Endothelial cell of umbilical vein (primary cell): ENCODE results near the gene NAGS. TPM values are rescaled to one million over a fixed set of nuclear protein-coding genes. Genes with fewer than 3 reads are reported as not detected.

Experiments
- BruUV-seq: library from RNA; stranded (reverse); fragments of 400-500 nt; replicated peaks from 2 replicates; lab custom pipeline; 2021; lab: Mats Ljungman, UMichigan
- CTCF ChIA-PET: fragments of 300-600, 350-600 bp; sonication (Branson Sonifier 250); formaldehyde crosslinking; loops from one replicate; lab custom pipeline; 2021; ENCODE audit warnings: antibody characterized with exemption, inconsistent platforms; lab: Charles Lee
- POLR2A ChIA-PET: fragments of 300-600, 350-600 bp; sonication (Branson Sonifier 250); formaldehyde crosslinking; loops from one replicate; lab custom pipeline; 2021; ENCODE audit warnings: antibody characterized with exemption, inconsistent platforms; lab: Charles Lee
- DNase-seq: peaks from one replicate; pipeline ENCODE4 v3.0.0-alpha.2; 2011; ENCODE audit warnings: low read depth, low spot score
- FAIRE-seq: peaks from 2 replicates; lab custom pipeline; 2011; peaks lifted over from hg19 to GRCh38; lab: Jason Lieb, UNC
- H2AFZ ChIP-seq: 2 replicates; pipeline ENCODE4 v1.6.0; 2012; ENCODE audit warnings: low read depth, low read length, control low read depth, inconsistent platforms
- H3K27ac ChIP-seq: 2 replicates; pipeline ENCODE4 v1.5.1; 2011; ENCODE audit warnings: low read depth, mild to moderate bottlenecking, control low read depth, low read length, moderate library complexity; ENCODE audit not compliant: insufficient read depth
- H3K27me3 ChIP-seq, 2 experiments: 2 replicates each; pipeline versions ENCODE4 v1.6.0 to v1.6.1; 2011; ENCODE audit warnings: low read length in 2 of 2, mixed read lengths in 1 of 2; ENCODE audit not compliant: control insufficient read depth in 2 of 2, insufficient read depth in 2 of 2
- H3K36me3 ChIP-seq, 2 experiments: 2 replicates in 1 of 2; 3 replicates in 1 of 2; pipeline ENCODE4 v1.5.1; 2011; ENCODE audit warnings: low read length in 2 of 2, mild to moderate bottlenecking in 1 of 2, moderate library complexity in 1 of 2; ENCODE audit not compliant: control insufficient read depth in 2 of 2, insufficient read depth in 2 of 2; ENCODE audit errors: extremely low read depth in 1 of 2
- H3K4me1 ChIP-seq: 3 replicates; pipeline ENCODE4 v1.5.1; 2011; ENCODE audit warnings: mild to moderate bottlenecking, low read length; ENCODE audit not compliant: control insufficient read depth, insufficient read depth; ENCODE audit errors: extremely low read depth
- H3K4me2 ChIP-seq: 2 replicates; pipeline ENCODE4 v1.6.1; 2011; ENCODE audit warnings: low read length, control low read depth, mixed read lengths; ENCODE audit not compliant: insufficient read depth
- H3K4me3 ChIP-seq, 3 experiments: fragments of 200-600 bp in 1 of 3; sonication (generic), shearing (Covaris generic) in 1 of 3; replicated peaks in 1 of 3; 2 replicates each; pipeline ENCODE4 v1.5.1; 2011 to 2016; ENCODE audit warnings: control low read depth in 3 of 3, low read length in 3 of 3, mild to moderate bottlenecking in 2 of 3, inconsistent platforms in 1 of 3, low read depth in 1 of 3, moderate library complexity in 1 of 3; ENCODE audit not compliant: insufficient read depth in 1 of 3
- H3K79me2 ChIP-seq: 2 replicates; pipeline ENCODE4 v1.6.0; 2012; ENCODE audit warnings: low read length, inconsistent platforms; ENCODE audit not compliant: control insufficient read depth, insufficient read depth
- H3K9ac ChIP-seq: replicated peaks from 2 replicates; pipeline ENCODE3; 2011; ENCODE audit warnings: low read length, control low read depth; ENCODE audit not compliant: insufficient read depth; ENCODE audit errors: extremely low read depth
- H3K9me1 ChIP-seq: replicated peaks from 3 replicates; pipeline ENCODE4 v1.6.0; 2011; ENCODE audit warnings: mild to moderate bottlenecking, low read length; ENCODE audit not compliant: control insufficient read depth, insufficient read depth; ENCODE audit errors: extremely low read depth
- H3K9me3 ChIP-seq: replicated peaks from 2 replicates; pipeline ENCODE4 v1.5.1; 2012; ENCODE audit warnings: low read length, inconsistent platforms; ENCODE audit not compliant: control insufficient read depth, insufficient read depth
- H4K20me1 ChIP-seq: replicated peaks from 2 replicates; pipeline ENCODE3; 2011; ENCODE audit warnings: mild to moderate bottlenecking, low read length; ENCODE audit not compliant: control insufficient read depth, insufficient read depth; ENCODE audit errors: extremely low read depth
- CTCF ChIP-seq, 2 donors: IDR thresholded peaks; 1 replicate in 1 of 2; 2 replicates in 1 of 2; pipeline ENCODE4 v1.5.1; 2011; ENCODE audit warnings: low read length in 2 of 2, mild to moderate bottlenecking in 2 of 2, moderate library complexity in 2 of 2, control low read depth in 1 of 2, inconsistent platforms in 1 of 2, low read depth in 1 of 2; ENCODE audit not compliant: insufficient read depth in 1 of 2; ENCODE audit errors: extremely low read depth in 1 of 2
- EZH2 ChIP-seq: IDR thresholded peaks from 2 replicates; pipeline ENCODE4 v1.6.1; 2012; ENCODE audit warnings: borderline replicate concordance, low read depth, mild to moderate bottlenecking, moderate library complexity, low read length, inconsistent platforms; ENCODE audit not compliant: severe bottlenecking
- FOS ChIP-seq: IDR thresholded peaks from 2 replicates; pipeline ENCODE4 v1.6.1; 2011; ENCODE audit warnings: mild to moderate bottlenecking, low read length, moderate library complexity, borderline replicate concordance; ENCODE audit not compliant: insufficient read depth
- GATA2 ChIP-seq: IDR thresholded peaks from 2 replicates; pipeline ENCODE4 v1.7.0; 2011; ENCODE audit warnings: low read depth, mild to moderate bottlenecking, moderate library complexity, mixed read lengths, low read length; ENCODE audit not compliant: insufficient read length, insufficient read depth
- JUN ChIP-seq: IDR thresholded peaks from 2 replicates; pipeline ENCODE4 v1.6.1; 2011; ENCODE audit warnings: borderline replicate concordance, low read depth; ENCODE audit not compliant: insufficient read length, insufficient read depth
- MAX ChIP-seq: IDR thresholded peaks from 2 replicates; pipeline ENCODE4 v1.6.1; 2011; ENCODE audit not compliant: insufficient read depth, insufficient read length
- MYC ChIP-seq: IDR thresholded peaks from one replicate; pipeline ENCODE4 v1.6.1; 2011; ENCODE audit warnings: mild to moderate bottlenecking, low read depth, low read length
- POLR2A ChIP-seq: IDR thresholded peaks from 2 replicates; pipeline ENCODE4 v1.6.1; 2012; ENCODE audit warnings: low read depth, mild to moderate bottlenecking, control low read depth, low read length
- POLR2AphosphoS5 ChIP-seq: IDR thresholded peaks from 2 replicates; pipeline ENCODE4 v1.6.1; 2012; ENCODE audit warnings: low read depth, mild to moderate bottlenecking, control low read depth, low read length, moderate library complexity; ENCODE audit not compliant: insufficient read depth
- dilution Hi-C: fragments of 300-500 bp; cut with MboI; formaldehyde crosslinking; loops from one replicate; pipeline ENCODE4 v1.15.0; 2019; ENCODE audit warnings: low sequenced_read_pairs; ENCODE audit not compliant: extremely low pct_ligation_motif_present
- intact Hi-C: fragments of 100-400 bp; cut with micrococcal nuclease; formaldehyde crosslinking; loops from one replicate; pipeline ENCODE4 v1.10.0; 2022
- polyA plus RNA-seq, 4 experiments: library from polyadenylated mRNA; depleted of rRNA in 3 of 4; stranded (reverse) in 3 of 4; unstranded in 1 of 4; fragments of >200 nt; gene quantifications; 2 replicates each; pipeline versions ENCODE4 v1.2.1 to v1.2.3, GENCODE V29; 2011 to 2012; ENCODE audit warnings: missing spikeins in 1 of 4
- total RNA-seq: library from RNA; stranded (reverse); gene quantifications from 2 replicates; pipeline ENCODE4 v1.2.3, GENCODE V29; 2021

The NAGS gene
- total and polyA plus RNA-seq, 2 donors (not counting 3 experiments of a cell fraction or from before 2014, with no cell fraction given) = 3.3 to 6.1 TPM

DNA sequence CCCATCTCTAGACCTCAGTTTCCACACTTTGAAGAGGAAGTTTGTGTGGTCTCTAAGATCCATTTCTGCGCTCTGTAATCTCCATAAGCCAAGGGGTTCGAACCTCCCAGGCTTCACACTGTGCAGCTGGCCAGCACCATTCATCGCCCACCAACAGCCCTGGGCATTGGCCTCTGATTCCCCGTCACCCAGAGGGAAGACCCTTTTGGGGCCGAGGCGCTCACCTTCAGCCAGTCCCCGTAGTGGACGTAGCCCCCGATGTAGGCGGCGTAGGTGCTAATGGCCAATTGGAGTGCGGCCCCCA, 9.7 kb downstream of the NAGS start:
- peak overlapping the region; percentile 10 for H3K4me2 ChIP-seq
- TF ChIP-seq GATA2 (no peak), MYC (no peak), EZH2 (no peak), JUN (no peak), FOS (no peak), POLR2A (no peak), POLR2AphosphoS5 (no peak), MAX (no peak), CTCF (IDR thresholded peaks at IDR 0.05; ENCODE audit: extremely low read depth in 1 of 2, insufficient read depth in 1 of 2, low read depth in 1 of 2, low read length in 2 of 2) (no peak)
- H3K27me3 ChIP-seq = no peaks in the 10 kb centered on the region
- no peak for DNase-seq
- H3K4me3 ChIP-seq = peak overlapping the region; percentile 29 to 68 (median 67)
- peak; percentile 59 for FAIRE-seq
- ChIA-PET CTCF (interaction anchor here (1.1 kb wide), 2 partner anchors 27 to 70 kb away, joined by 4 to 7 read pairs; no protein-coding TSS in a partner anchor), POLR2A (no interaction called here)
- no TSS peak for BruUV-seq
- H3K4me1 ChIP-seq = peaks cover 5% of the 10 kb centered on the region
- intact Hi-C loops (loop anchor here (1.0 to 2.0 kb wide), 2 partner anchors 8 to 57 kb away; partner anchors contain the start of gene G6PC3), dilution Hi-C loops (no loop called here)
- no peaks in the 10 kb centered on the region for H3K36me3 ChIP-seq
- H3K9me1 ChIP-seq = no peaks in the 10 kb centered on the region
- no peaks in the 10 kb centered on the region for H4K20me1 ChIP-seq
- H2AFZ ChIP-seq = peak overlapping the region; percentile 5
- H3K27ac ChIP-seq = no peak overlapping the region
- H3K9ac ChIP-seq = peak overlapping the region; percentile 47
- no peaks in the 10 kb centered on the region for H3K79me2 ChIP-seq
- H3K9me3 ChIP-seq = no peaks in the 10 kb centered on the region
